Activated T-cell treated with anti-CD3 and anti-CD28 coated beads, Interleukin-2, amount 50 U/mL, for 4 hours (primary cell): ENCODE measurements around the gene TNFRSF6B. TPM values are rescaled to one million over a fixed set of nuclear protein-coding genes. Genes with fewer than 3 reads are reported as not detected.

Experiments used
- ATAC-seq, 2 donors: fragments of 200-7000 bp; cut with Tn5 transposase; one replicate each; pipeline ENCODE4 v1.10.0; 2021
- DNase-seq: peaks from one replicate; pipeline ENCODE4 v3.0.0-alpha.2; 2020
- H3K27me3 Mint-ChIP-seq: one replicate; pipeline ENCODE4 v1.8.0; 2021; ENCODE audit warnings: low read depth, mixed read lengths
- H3K36me3 Mint-ChIP-seq: one replicate; pipeline ENCODE4 v1.8.0; 2022; ENCODE audit warnings: mixed read lengths; ENCODE audit not compliant: insufficient read depth
- H3K4me1 Mint-ChIP-seq: one replicate; pipeline ENCODE4 v1.8.0; 2021; ENCODE audit warnings: low read depth, mixed read lengths
- H3K4me3 Mint-ChIP-seq: one replicate; pipeline ENCODE4 v1.8.0; 2021; ENCODE audit warnings: mild to moderate bottlenecking, moderate library complexity, mixed read lengths
- H3K9me3 Mint-ChIP-seq: one replicate; pipeline ENCODE4 v1.8.0; 2021; ENCODE audit warnings: mixed read lengths
- total RNA-seq, 3 donors: library from RNA; stranded (reverse); gene quantifications; one replicate each; pipeline ENCODE4 v1.2.1, GENCODE V29; 2021

TNFRSF6B gene
- total RNA-seq, 3 donors from 2014 or later: 0.47 TPM; not detected in 2

DNA sequence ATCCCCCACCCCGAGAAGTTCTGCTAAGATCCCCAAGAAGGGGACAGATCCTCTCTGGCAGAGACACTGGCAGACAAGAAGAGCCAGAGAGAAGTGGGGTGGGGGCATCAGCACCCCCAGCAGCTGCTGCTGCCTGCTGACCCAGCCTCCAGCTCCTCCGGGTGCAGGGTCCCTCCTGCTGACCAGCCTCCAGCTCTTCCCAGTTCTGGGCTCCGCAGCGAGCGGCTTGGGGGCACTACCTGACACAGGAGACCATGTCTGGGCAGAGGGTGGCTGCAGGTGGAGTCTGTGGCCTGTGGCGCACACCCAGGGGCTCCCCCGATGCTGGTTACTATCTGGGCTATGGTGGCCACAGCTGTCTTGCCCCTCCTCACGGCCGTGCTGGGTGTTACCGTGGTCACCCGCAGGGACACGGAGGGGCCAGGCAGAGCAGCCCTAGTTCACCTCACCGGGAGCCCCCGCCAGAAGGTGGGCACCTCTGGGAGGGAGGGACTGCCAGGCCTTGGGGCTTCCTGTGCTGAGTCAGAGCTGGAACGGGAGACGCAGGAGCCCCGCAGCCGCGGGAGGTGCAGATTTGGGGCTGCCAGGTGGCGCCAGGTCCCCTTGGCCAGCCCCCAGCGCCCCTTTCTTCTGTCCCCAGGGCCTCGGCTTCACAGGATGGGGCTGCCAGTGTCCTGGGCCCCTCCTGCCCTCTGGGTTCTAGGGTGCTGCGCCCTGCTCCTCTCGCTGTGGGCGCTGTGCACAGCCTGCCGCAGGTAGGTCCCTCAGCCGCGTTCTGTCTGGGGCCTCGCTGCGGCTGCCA, 40.6 kb downstream of the TNFRSF6B start:
- Mint-ChIP-seq H3K4me1 (peaks cover 23% of the 10 kb centered on the region), H3K27me3 (no peaks in the 10 kb centered on the region), H3K4me3 (peak overlapping the region; percentile 77), H3K36me3 (peaks cover 6% of the 10 kb centered on the region), H3K9me3 (no peaks in the 10 kb centered on the region)
- peak; percentile 50 for DNase-seq
- peak; percentile 32 to 39 for ATAC-seq

DNA sequence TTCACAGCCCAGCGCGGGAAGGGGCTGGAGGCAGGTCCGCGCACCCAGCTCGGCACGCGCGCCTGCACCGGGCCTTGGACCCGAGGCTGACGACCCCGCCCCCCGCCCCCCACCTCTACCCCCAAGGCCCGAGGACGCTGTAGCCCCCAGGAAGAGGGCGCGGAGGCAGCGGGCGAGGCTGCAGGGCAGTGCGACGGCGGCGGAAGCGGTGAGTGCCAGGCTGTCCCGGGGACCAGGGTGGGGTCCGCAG, 41.2 kb downstream of the TNFRSF6B start:
- ATAC-seq (no peak), DNase-seq (no peak)
- Mint-ChIP-seq H3K4me1 (peaks cover 23% of the 10 kb centered on the region), H3K27me3 (no peaks in the 10 kb centered on the region), H3K36me3 (peaks cover 6% of the 10 kb centered on the region), H3K9me3 (no peaks in the 10 kb centered on the region), H3K4me3 (peak overlapping the region; percentile 77)

DNA sequence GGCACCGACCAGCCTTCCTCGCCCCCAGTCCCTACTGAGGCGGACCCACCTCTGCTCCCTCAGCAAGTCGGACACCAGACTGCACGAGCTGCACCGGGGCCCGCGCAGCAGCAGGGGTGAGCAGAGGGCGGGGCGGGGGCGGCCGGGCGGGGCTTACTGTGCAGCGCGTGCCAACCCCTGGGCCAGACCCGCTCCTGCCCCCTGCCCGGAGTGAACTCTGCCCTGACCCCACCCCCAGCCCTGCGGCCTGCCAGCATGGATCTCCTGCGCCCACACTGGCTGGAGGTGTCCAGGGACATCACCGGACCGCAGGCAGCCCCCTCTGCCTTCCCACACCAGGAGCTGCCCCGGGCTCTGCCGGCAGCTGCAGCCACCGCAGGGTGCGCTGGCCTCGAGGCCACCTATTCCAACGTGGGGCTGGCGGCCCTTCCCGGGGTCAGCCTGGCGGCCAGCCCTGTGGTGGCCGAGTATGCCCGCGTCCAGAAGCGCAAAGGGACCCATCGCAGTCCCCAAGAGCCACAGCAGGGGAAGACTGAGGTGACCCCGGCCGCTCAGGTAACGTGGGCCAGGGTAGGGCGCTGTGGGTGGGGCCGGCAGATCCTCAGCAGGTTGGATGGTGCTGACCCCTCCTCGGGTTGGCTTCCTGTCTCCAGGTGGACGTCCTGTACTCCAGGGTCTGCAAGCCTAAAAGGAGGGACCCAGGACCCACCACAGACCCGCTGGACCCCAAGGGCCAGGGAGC, 41.7 kb downstream of the TNFRSF6B start:
- no peaks in the 10 kb centered on the region for H3K9me3 Mint-ChIP-seq
- H3K27me3 Mint-ChIP-seq: no peaks in the 10 kb centered on the region
- H3K4me1 Mint-ChIP-seq: peaks cover 23% of the 10 kb centered on the region
- H3K4me3 Mint-ChIP-seq: peak overlapping the region; percentile 26
- DNase-seq (no peak), ATAC-seq (peak; percentile 30 to 36)
- peaks cover 6% of the 10 kb centered on the region for H3K36me3 Mint-ChIP-seq

DNA sequence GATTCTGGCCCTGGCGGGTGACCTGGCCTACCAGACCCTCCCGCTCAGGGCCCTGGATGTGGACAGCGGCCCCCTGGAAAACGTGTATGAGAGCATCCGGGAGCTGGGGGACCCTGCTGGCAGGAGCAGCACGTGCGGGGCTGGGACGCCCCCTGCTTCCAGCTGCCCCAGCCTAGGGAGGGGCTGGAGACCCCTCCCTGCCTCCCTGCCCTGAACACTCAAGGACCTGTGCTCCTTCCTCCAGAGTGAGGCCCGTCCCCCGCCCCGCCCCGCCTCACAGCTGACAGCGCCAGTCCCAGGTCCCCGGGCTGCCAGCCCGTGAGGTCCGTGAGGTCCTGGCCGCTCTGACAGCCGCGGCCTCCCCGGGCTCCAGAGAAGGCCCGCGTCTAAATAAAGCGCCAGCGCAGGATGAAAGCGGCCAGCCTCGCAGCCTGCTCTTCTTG, 42.3 kb downstream of the TNFRSF6B start:
- Mint-ChIP-seq H3K27me3 (no peaks in the 10 kb centered on the region), H3K36me3 (peaks cover 5% of the 10 kb centered on the region), H3K4me1 (peaks cover 23% of the 10 kb centered on the region), H3K4me3 (peak overlapping the region; percentile 26), H3K9me3 (no peaks in the 10 kb centered on the region)
- DNase-seq: no peak
- ATAC-seq: no peak

DNA sequence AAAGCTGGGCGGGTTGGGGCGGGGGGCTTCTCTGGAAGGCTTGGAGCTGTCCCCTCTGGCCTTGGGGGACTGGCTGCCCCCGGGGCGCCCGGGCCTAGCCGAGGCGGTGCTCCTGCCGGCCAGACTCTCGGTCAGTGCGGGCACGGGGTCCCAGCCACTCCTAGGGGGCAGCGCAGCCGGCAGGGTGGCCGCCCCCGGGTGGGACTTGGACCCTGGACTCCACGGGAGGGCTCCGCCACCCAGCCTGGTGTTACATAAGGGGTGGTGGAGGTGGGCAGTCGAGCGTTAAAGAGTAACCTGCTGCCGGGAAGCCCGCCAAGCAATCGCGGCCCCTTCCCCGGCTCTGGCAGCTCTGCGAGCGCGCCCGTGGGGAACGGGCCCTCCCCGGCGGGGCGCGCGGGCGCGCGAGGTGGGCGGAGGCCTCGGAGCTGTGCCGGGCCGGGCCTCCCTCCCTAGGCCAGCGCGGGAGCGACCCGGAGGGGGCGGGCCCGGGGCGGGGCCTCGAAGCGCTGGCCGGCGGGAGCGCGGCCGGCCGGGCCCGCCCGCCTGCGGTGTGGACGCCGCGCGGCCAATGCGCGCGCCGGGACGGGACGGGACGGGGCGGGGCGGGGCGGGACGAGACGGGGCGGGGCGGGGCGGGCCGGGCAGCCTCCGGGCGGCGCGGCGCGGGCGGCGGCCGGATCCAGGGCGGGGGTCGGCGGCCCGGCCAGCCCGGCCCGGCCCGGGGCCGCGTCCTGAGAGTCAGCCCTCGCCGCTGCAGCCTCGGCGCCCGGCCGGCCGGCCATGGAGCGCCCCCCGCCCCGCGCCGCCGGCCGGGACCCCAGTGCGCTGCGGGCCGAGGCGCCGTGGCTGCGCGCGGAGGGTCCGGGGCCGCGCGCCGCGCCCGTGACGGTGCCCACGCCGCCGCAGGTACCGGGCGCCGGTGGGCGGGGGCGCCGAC, 42.9 kb downstream of the TNFRSF6B start, which contains the start of gene SLC2A4RG:
Gene SLC2A4RG, plus strand, starts transcription at position 647 of the 940 bp plus-strand sequence. Its CDS starts 137 bp downstream, at position 784.
- Mint-ChIP-seq H3K36me3 (no peaks in the 10 kb centered on the region), H3K9me3 (no peaks in the 10 kb centered on the region), H3K4me3 (peak within 1 kb of the TSS; percentile 55), H3K4me1 (peaks cover 18% of the 10 kb centered on the region), H3K27me3 (no peaks in the 10 kb centered on the region)
- peak; percentile 53 for DNase-seq
- ATAC-seq: peak; percentile 39 to 47

DNA sequence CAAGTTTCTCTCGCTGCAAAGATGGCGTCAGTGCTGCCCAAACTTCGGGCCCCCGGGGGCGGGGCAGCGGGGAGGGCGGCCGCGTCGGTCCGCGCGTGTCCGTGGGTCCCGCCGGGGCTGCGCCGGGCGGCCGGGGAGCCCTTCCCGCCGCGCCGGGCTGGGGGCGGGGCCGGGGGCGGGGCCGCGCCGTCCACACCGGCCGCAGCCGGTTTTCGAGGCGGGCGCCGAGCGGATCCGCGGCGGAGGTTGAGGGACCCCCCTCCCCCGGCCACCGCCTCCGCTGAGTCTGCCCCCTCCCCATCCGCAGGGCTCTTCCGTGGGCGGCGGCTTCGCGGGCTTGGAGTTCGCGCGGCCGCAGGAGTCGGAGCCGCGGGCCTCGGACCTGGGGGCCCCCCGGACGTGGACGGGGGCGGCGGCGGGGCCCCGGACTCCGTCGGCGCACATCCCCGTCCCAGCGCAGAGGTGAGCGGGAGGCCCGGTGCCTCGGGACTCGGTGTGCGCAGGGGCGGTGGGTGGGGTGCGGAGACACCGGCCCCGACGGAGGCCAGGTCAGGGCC, 43.7 kb downstream of the TNFRSF6B start:
- no peak for DNase-seq
- no peaks in the 10 kb centered on the region for H3K9me3 Mint-ChIP-seq

DNA sequence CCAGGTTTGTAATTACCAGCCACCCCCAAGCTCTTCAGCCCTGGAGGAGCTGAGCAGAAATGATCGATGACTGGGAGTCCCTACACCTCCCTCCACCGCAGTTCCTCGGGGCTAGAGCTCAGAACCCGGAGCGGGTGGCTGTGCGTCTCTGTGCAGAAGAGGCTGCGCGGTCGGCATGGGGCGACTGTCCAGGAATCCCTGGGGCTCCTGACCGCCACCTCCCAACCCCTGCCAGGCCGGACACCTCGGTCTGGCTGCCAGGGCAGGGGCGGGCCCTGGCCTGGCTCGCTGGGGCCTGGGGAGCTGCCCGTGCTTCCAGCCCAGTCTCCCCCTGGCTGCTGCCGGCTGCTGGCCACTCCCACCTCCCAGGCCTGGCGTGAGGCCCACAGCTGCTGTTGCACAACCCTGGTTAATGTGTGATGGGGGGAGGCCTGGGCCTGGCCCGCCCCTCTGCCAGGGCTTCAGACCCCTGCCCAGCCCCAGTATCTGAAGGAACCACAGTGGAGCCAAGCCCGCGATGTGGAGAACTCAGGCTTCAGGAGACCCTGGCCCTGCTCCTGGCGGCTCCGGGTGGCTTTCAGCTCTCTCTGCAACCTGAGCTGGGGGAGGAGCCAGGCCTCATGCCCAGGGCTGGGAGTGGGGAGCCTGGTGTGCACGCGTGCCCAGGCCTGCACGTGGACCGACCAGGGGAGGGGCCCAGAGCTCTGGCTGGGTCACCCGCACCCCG, 44.3 kb downstream of the TNFRSF6B start:
- H3K4me3 Mint-ChIP-seq: peak overlapping the region; percentile 55

More for the DNA sequence above, 43.7 kb downstream of the TNFRSF6B start:
- Mint-ChIP-seq H3K4me3 (peak overlapping the region; percentile 55), H3K27me3 (no peaks in the 10 kb centered on the region), H3K36me3 (no peaks in the 10 kb centered on the region), H3K4me1 (peaks cover 18% of the 10 kb centered on the region)
- ATAC-seq: peak; percentile 4 to 13

DNA sequence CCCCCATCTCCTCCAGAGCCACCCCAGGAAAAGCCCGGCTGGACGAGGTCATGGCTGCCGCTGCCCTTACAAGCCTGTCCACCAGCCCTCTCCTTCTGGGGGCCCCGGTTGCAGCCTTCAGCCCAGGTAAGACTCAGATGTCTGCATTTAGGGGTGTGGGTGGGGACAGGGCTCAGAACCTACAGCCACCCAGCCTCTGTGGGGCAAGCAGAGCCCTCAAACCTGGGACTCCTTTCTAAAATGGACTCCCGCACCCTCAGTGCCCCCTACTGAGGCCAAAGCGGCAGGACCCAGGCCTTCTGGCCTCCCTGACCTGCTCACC, 44.9 kb downstream of the TNFRSF6B start:
- Mint-ChIP-seq H3K4me1 (peaks cover 8% of the 10 kb centered on the region), H3K36me3 (no peaks in the 10 kb centered on the region), H3K9me3 (no peaks in the 10 kb centered on the region), H3K4me3 (peak overlapping the region; percentile 49), H3K27me3 (no peaks in the 10 kb centered on the region)
- no peak for ATAC-seq
- DNase-seq: no peak

More for the DNA sequence above, 44.3 kb downstream of the TNFRSF6B start:
- no peak for DNase-seq
- peaks cover 13% of the 10 kb centered on the region for H3K4me1 Mint-ChIP-seq
- H3K9me3 Mint-ChIP-seq: no peaks in the 10 kb centered on the region
- no peaks in the 10 kb centered on the region for H3K27me3 Mint-ChIP-seq
- H3K36me3 Mint-ChIP-seq: no peaks in the 10 kb centered on the region
- ATAC-seq: peak; percentile 4 to 7

DNA sequence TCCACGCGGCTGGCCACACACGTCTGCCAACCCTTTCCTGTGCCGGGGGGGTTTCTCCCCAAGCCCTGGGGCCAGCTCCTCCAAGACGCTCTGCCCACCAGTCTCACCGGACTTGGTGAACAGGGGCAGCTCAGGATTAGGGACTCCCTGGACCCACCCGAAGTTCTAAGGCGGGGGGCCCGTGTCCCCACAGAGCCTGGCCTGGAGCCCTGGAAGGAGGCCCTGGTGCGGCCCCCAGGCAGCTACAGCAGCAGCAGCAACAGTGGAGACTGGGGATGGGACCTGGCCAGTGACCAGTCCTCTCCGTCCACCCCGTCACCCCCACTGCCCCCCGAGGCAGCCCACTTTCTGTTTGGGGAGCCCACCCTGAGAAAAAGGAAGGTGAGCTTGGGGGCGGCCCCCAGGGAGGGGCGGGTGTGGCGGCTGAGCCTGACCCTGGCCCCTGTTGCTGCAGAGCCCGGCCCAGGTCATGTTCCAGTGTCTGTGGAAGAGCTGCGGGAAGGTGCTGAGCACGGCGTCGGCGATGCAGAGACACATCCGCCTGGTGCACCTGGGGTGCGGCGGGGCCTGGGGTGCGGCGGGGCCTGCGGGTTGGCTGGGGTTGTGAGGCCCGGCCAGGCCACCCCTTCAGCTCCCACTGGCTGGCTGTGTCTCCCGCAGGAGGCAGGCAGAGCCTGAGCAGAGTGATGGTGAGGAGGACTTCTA, 45.4 kb downstream of the TNFRSF6B start:
- Mint-ChIP-seq H3K36me3 (no peaks in the 10 kb centered on the region), H3K9me3 (no peaks in the 10 kb centered on the region), H3K4me1 (peaks cover 4% of the 10 kb centered on the region), H3K4me3 (peak overlapping the region; percentile 49), H3K27me3 (no peaks in the 10 kb centered on the region)
- ATAC-seq (no peak), DNase-seq (no peak)

DNA sequence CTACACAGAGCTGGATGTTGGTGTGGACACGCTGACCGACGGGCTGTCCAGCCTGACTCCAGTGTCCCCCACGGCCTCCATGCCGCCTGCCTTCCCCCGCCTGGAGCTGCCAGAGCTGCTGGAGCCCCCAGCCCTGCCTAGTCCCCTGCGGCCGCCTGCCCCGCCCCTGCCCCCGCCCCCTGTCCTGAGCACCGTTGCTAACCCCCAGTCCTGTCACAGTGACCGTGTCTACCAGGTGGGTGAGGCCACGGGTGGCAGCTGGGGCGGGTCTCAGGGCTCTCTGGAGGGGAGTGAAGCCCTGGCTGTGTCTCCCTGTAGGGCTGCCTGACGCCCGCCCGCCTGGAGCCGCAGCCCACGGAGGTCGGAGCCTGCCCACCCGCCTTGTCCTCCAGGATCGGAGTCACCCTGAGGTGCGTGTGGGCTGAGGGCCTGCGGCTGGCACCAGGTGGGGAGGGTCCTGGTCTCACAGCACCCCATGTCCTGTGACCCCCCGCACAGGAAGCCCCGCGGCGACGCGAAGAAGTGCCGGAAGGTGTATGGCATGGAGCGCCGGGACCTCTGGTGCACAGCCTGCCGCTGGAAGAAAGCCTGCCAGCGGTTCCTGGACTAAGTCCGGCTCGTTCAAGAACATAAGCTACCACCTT, 46.1 kb downstream of the TNFRSF6B start:
- DNase-seq (no peak), ATAC-seq (no peak)
- Mint-ChIP-seq H3K9me3 (no peaks in the 10 kb centered on the region), H3K27me3 (no peaks in the 10 kb centered on the region), H3K4me1 (no peaks in the 10 kb centered on the region), H3K36me3 (no peaks in the 10 kb centered on the region), H3K4me3 (no peak overlapping the region)

DNA sequence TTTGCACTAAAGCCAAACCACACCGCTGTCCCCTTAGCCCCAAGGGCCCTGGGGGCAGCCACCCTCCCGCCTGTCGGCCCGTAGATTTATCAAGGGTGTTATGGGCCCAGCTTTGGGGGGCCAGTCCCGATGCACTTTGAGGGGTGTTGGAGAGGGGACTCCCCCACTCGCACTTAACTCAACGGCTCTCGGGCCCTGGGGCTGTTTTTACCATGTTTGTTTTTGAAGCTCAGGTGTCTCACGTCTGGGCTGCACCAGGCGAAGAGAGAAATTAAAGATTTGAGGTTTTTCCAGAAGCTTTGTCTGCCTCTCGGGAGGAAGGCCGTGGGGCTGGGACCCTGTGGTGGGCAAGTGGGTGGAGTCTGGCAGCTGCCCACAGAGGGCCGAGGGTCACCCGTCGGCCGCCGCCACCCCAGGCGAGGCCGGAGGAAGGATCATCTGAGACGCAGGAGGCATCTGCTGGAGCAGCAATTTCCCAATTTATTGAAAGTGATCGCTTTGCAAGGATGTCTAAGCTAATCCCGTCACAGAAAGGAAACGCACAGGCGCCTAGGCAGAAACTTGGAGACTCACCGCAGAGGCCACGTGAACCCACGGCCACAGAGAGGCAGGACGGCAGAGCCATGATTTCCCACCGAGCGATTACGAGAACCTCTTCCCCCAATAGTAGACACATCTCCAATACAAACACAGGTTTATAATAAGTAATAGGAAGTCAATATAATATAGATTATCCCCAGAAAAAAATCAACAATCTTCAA, 46.9 kb downstream of the TNFRSF6B start:
- Mint-ChIP-seq H3K4me3 (no peak overlapping the region), H3K9me3 (no peaks in the 10 kb centered on the region), H3K4me1 (no peaks in the 10 kb centered on the region), H3K36me3 (no peaks in the 10 kb centered on the region), H3K27me3 (no peaks in the 10 kb centered on the region)
- DNase-seq (no peak), ATAC-seq (no peak)

DNA sequence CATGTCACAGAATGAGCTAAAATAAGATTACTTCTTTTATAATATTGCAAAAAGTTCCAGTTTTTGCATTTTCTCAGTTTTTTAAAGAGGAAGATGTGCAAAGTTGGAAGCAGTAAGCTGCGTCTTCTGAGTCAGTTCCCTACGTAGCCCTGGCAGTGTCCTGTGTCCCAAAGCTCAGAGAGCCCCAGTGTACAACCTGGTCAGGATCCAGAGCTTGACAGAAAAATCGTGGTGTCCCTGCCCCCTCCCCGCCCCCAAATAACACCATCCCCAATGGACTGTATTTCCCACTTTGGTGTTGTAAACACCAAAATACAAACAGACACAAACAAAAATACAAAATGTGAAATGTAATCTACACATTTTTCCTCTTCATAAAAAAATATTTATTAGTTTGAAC, 47.7 kb downstream of the TNFRSF6B start:
- no peak overlapping the region for H3K4me3 Mint-ChIP-seq
- no peak for DNase-seq
- H3K27me3 Mint-ChIP-seq: no peaks in the 10 kb centered on the region
- H3K36me3 Mint-ChIP-seq: no peaks in the 10 kb centered on the region
- peaks cover 5% of the 10 kb centered on the region for H3K4me1 Mint-ChIP-seq
- ATAC-seq: no peak
- no peaks in the 10 kb centered on the region for H3K9me3 Mint-ChIP-seq
